HG02610 (cell line): ENCODE results near the gene NDUFAF4.
A peak's percentile ranks its signal among the peaks of the same experiment; 100 is the strongest.

Source experiments
- ATAC-seq: cut with Tn5 transposase; IDR thresholded peaks from one replicate; pipeline ENCODE4 v1.9.1; 2021; ENCODE audit warnings: mild to moderate bottlenecking, moderate library complexity; ENCODE audit not compliant: unreplicated experiment

NDUFAF4 gene

GRCh38 chr6:96899451-96899998 is 1.8 kb upstream of the NDUFAF4 start:
- no peak for ATAC-seq

GRCh38 chr6:96899019-96899418 is 1.3 kb upstream of the NDUFAF4 start:
- no peak for ATAC-seq

GRCh38 chr6:96898241-96898851 is 655 bp upstream of the NDUFAF4 start:
- ATAC-seq: no peak

- no peak for ATAC-seq
These were observed 8.5 kb downstream of the NDUFAF4 start for GRCh38 chr6:96889146-96889545.

- no peak for ATAC-seq
These were observed 8.9 kb downstream of the NDUFAF4 start for GRCh38 chr6:96888745-96889144.

- no peak for ATAC-seq
These were observed 11.2 kb downstream of the NDUFAF4 start for GRCh38 chr6:96886519-96886918.

- peak; percentile 79 for ATAC-seq
These were observed 12.5 kb downstream of the NDUFAF4 start for GRCh38 chr6:96885187-96885631.

GRCh38 chr6:96878143-96878542 is 19.5 kb downstream of the NDUFAF4 start:
- ATAC-seq: no peak

GRCh38 chr6:96876886-96877545 is 20.7 kb downstream of the NDUFAF4 start:
- ATAC-seq: no peak

GRCh38 chr6:96872976-96873375 is 24.7 kb downstream of the NDUFAF4 start:
- no peak for ATAC-seq

GRCh38 chr6:96865055-96865405 is 32.7 kb downstream of the NDUFAF4 start:
- no peak for ATAC-seq

GRCh38 chr6:96864216-96865054 is 33.3 kb downstream of the NDUFAF4 start:
- ATAC-seq: no peak

- ATAC-seq: no peak
These were observed 35.1 kb downstream of the NDUFAF4 start for GRCh38 chr6:96862560-96862959.

GRCh38 chr6:96861588-96861987 is 36.1 kb downstream of the NDUFAF4 start:
- ATAC-seq: no peak

GRCh38 chr6:96856856-96857255 is 40.8 kb downstream of the NDUFAF4 start:
- ATAC-seq: no peak

GRCh38 chr6:96853083-96853482 is 44.6 kb downstream of the NDUFAF4 start:
- ATAC-seq: no peak

- ATAC-seq: no peak
These were observed 45.1 kb downstream of the NDUFAF4 start for GRCh38 chr6:96852605-96853004.

- no peak for ATAC-seq
These were observed 45.8 kb downstream of the NDUFAF4 start for GRCh38 chr6:96851858-96852257.

- ATAC-seq: no peak
These were observed 48.1 kb downstream of the NDUFAF4 start for GRCh38 chr6:96849615-96850014.

- no peak for ATAC-seq
These were observed 53.2 kb downstream of the NDUFAF4 start for GRCh38 chr6:96844530-96844929.

- no peak for ATAC-seq
These were observed 56.3 kb downstream of the NDUFAF4 start for GRCh38 chr6:96841345-96841744.
